Cardiac fibroblast (primary cell): ENCODE results near the gene ZNF556.

ENCODE experiments used
- DNase-seq, 2 donors: peaks; one replicate each; pipeline versions ENCODE4 v3.0.0 to v3.0.0-alpha.2; 2010; ENCODE audit warnings: low read depth in 2 of 2
- H3K4me3 ChIP-seq, 2 donors: replicated peaks in 1 of 2; 1 replicate in 1 of 2; 2 replicates in 1 of 2; pipeline ENCODE4 v1.5.1; 2011; ENCODE audit warnings: low read depth in 2 of 2, low read length in 2 of 2, mild to moderate bottlenecking in 2 of 2, moderate library complexity in 1 of 2
- TF ChIP-seq, protein P1 (sequence below): IDR thresholded peaks from one replicate; pipeline ENCODE4 v1.5.1; 2011; ENCODE audit warnings: low read depth, mild to moderate bottlenecking, low read length, inconsistent platforms

The ZNF556 gene

DNA sequence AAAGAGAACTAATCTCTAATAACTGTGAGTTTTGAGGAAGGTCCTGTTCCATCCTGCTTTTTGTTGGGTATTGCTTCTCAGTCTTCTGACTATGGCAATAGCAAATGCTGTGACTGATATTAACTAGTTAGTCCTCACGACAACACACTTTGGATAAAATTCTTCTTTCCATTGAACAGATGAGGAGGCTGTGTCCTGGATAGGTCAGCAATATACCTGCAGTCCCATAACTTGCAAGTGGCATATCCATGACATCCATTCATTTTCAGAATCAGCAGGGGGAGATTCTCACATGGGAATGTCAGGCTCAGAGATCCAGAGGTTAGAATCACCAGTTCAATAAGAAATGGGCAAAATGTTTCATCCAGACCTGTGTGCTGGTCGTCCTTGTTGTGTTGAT lies 40.1 kb upstream of the ZNF556 start:
- no peak for DNase-seq
- TF ChIP-seq, protein P1, sequence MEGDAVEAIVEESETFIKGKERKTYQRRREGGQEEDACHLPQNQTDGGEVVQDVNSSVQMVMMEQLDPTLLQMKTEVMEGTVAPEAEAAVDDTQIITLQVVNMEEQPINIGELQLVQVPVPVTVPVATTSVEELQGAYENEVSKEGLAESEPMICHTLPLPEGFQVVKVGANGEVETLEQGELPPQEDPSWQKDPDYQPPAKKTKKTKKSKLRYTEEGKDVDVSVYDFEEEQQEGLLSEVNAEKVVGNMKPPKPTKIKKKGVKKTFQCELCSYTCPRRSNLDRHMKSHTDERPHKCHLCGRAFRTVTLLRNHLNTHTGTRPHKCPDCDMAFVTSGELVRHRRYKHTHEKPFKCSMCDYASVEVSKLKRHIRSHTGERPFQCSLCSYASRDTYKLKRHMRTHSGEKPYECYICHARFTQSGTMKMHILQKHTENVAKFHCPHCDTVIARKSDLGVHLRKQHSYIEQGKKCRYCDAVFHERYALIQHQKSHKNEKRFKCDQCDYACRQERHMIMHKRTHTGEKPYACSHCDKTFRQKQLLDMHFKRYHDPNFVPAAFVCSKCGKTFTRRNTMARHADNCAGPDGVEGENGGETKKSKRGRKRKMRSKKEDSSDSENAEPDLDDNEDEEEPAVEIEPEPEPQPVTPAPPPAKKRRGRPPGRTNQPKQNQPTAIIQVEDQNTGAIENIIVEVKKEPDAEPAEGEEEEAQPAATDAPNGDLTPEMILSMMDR = no peak
- no peak overlapping the region for H3K4me3 ChIP-seq

DNA sequence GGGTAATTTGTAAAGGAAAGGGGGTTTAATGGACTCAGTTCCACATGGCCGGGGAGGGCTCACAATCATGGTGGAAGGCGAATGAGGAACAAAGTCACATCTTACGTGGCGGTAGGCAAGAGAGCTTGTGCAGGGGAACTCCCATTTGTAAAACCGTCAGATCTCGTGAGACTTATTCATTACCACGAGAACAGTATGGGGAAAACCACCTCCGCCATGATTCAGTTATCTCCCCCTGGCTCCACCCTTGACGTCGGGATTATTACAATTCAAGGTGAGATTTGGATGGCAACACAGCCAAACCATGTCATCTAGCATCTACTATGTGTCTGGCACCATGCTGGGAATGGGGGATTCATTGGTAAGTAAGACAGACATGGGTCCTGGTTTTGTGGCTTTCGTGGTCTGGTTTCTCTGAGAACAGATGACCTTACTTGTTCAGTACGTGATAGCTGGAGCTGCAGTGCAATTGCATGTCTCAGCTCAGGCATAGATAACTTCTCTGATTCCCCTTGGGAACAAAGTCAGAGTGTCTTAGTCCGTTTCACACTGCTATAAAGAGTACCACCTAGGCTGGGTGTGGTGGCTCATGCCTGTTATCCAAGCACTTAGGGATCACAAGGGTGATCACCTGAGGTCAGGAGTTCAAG lies 39.2 kb upstream of the ZNF556 start:
- TF ChIP-seq, protein P1 = no peak
- H3K4me3 ChIP-seq = no peak overlapping the region
- no peak for DNase-seq

DNA sequence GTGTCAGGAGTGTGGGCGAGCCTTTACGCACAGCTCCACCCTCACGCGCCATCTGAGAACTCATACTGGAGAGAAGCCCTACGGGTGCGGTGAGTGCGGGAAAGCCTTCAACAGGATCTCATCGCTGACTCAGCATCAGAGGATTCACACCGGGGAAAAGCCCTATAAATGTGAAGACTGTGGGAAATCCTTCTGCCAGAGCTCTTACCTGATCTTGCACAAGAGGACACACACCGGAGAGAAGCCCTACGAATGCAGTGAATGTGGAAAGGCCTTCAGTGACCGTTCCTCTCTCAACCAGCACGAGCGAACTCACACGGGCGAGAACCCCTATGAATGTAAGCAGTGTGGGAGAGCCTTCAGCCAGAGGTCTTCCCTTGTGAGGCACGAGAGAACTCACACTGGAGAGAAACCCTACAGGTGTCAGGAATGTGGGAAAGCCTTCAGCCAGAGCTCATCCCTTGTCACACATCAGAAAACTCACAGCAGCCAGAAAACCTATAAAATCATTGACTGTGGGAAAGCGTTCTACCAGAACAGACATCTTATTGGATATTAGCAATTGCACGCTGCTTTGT lies 32.8 kb upstream of the ZNF556 start:
- H3K4me3 ChIP-seq = no peak overlapping the region
- DNase-seq = peak in 1 of 2 donors; percentile 11
- TF ChIP-seq, protein P1 = no peak

DNA sequence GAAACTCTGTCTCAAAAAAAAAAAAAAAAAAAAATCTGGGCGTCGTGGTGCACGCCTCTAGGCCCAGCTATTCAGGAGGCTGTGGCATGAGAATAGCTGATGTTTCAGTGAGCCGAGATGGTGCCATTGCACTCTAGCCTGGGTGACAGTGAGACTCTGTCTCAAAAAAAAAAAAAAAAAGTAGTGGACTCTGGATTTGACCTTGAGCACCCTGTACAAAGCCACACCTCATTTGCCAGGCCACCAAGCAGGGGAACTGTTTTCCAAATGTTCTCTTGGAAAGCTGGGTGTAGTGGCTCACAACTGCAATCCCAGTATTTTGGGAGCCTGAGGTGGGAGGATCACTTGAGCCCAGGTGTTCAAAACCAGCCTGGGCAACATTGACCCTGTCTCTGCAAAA lies 29.7 kb upstream of the ZNF556 start:
- DNase-seq = no peak
- no peak overlapping the region for H3K4me3 ChIP-seq
- TF ChIP-seq, protein P1 = no peak

DNA sequence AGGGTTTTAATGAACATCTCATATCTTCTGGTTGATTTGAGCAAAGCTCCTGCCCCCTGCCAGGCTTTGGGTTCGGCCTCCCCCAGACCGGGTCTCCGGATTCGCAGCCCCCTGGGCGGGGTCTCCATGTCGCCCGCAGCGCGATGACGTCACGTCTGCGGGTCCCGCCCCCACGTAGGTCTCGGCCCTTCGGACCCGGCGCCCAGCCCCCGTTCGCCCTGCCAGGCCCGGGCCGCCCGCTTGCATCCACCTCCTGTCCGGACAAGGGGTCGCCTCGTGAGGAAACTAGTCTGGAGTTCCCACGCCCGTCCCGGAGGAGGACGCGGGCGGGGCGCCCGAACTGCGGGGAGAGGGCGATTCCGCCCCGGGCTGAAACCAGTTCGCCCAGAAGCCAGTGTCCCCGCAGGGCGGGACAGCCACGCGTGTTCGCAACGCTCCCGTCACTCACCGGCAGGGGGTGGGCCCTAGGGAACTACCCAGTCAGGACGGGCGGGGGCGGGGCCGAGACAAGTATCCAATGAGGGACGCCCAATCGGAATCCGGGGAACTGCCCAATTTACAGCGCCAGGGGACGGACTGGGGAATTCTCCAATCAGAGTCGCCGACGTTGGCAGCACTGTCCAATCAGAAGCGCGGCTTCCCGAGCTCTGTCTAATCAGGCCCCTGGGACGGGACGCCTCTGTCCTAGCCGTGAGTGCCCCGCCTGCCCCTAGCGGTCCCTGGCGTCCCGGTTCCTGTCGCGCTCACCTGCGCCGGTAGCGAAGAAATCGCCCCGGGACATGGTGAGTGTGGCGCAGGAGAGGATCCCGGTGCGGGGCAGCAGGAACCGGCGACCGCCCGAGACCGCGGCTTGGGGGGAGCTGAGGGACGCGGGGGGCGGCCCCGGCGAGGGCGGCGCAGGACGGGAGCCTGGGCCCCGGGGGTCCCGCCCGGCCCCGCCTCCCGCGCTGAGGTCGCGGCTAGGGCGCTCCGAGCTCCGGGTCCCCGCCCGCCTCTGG lies 26.0 kb upstream of the ZNF556 start, which contains the start of gene ZNF555:
Gene ZNF555 (plus strand): TSS at position 682 of the 998 bp plus-strand sequence. CDS start 98 bp downstream, at position 780.
- H3K4me3 ChIP-seq = peak within 1 kb of the TSS; percentile 85 to 91
- DNase-seq = peak; percentile 99 to 100
- TF ChIP-seq, protein P1 = peak; percentile 27

DNA sequence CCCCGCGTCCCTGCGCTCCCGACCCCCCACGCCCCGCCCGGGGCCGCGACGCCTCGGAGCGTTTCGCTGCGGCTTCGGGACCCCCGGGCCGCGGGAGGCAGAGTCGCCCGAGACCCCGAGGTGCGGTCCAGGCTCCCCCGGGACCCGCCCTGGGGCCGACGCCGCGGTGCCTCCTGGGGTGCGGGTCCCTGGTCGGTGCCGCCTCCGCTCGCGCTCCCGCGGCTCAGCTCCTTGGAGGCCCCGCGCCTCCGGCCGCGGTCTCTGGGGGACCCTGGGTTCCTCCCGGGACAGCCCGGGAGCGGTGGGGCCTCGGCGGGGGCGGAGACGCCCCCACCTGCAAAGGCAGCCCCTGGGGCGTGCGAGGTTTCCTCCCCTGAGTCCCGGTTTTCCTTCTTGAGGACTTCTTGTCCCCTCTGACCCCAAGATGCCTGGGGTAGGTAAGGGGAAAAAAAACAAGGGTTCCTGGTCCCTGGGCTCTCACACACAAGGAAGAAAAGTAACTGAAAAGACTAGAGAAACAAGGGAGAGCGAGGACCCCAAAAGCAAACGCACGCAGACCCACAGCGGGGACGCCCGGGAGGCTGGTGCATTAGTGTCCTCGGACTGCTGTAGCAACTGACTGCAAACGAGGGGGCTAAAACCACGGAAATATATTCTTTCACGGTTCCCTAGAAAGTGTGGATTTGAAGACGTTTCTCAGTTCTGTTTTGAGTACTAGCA lies 25.1 kb upstream of the ZNF556 start:
- peak overlapping the region; percentile 85 to 91 for H3K4me3 ChIP-seq
- TF ChIP-seq, protein P1 = no peak
- no peak for DNase-seq
